ENCODE measurements around the gene TLCD4. TPM values are rescaled to one million over a fixed set of nuclear protein-coding genes. Genes with fewer than 3 reads are reported as not detected.

Gene TLCD4
- total and polyA plus RNA-seq, 8 donors, result 1.6 to 20.1 (median 7.7) TPM

GRCh38 chr1:95139039-95139438, 21.9 kb downstream of the TLCD4 start:
- TF ChIP-seq CTCF (IDR thresholded peaks at IDR 0.05) (no peak), POLR2A (IDR thresholded peaks at IDR 0.05) (no peak), EP300 (IDR thresholded peaks at IDR 0.05) (no peak), POLR2AphosphoS5 (IDR thresholded peaks at IDR 0.05) (no peak)
- H3K36me3 ChIP-seq, result peaks cover 0 to 8% (median 0%) of the 10 kb centered on the region in 4 donors
- H3K4me3 ChIP-seq, result no peak overlapping the region
- H3K4me1 ChIP-seq, result no peaks in the 10 kb centered on the region
- no peak for DNase-seq
- H3K27me3 ChIP-seq, result no peaks in the 10 kb centered on the region
- WGBS, 5 donors, result 0 to 100% (median 100%) methylated on average over 1 of the region's 1 CpG
- H3K9me3 ChIP-seq, result no peaks in the 10 kb centered on the region
- H3K27ac ChIP-seq, result no peak overlapping the region
- intact Hi-C loops (cut with DNase I; ENCODE audit: low total_unique reads), result no loop called here

- Histone ChIP-seq H3K27ac (no peak overlapping the region), H3K4me3 (no peak overlapping the region), H3K4me1 (no peaks in the 10 kb centered on the region), H3K36me3 (peaks cover 0 to 15% (median 3%) of the 10 kb centered on the region in 4 donors), H3K27me3 (no peaks in the 10 kb centered on the region), H3K9me3 (no peaks in the 10 kb centered on the region)
- no peak for TF ChIP-seq CTCF (IDR thresholded peaks at IDR 0.05)
- no peak for TF ChIP-seq POLR2AphosphoS5 (IDR thresholded peaks at IDR 0.05)
- TF ChIP-seq POLR2A (IDR thresholded peaks at IDR 0.05), result no peak
- no peak for TF ChIP-seq EP300 (IDR thresholded peaks at IDR 0.05)
- intact Hi-C loops (cut with DNase I; ENCODE audit: low total_unique reads), result no loop called here
- DNase-seq, result no peak
These were observed 23.6 kb downstream of the TLCD4 start for GRCh38 chr1:95140791-95141190.

GRCh38 chr1:95145493-95145892, 28.3 kb downstream of the TLCD4 start:
- intact Hi-C loops (cut with DNase I; ENCODE audit: low total_unique reads), result no loop called here
- 71 to 82% (median 80%) methylated on average over 1 of the region's 1 CpG for WGBS, 5 donors
- DNase-seq, result no peak
- Histone ChIP-seq H3K9me3 (no peaks in the 10 kb centered on the region), H3K36me3 (peaks cover 0 to 13% (median 4%) of the 10 kb centered on the region in 4 donors), H3K4me1 (no peaks in the 10 kb centered on the region), H3K27ac (no peak overlapping the region), H3K4me3 (no peak overlapping the region), H3K27me3 (no peaks in the 10 kb centered on the region)
- TF ChIP-seq CTCF (IDR thresholded peaks at IDR 0.05) (no peak), EP300 (IDR thresholded peaks at IDR 0.05) (no peak), POLR2A (IDR thresholded peaks at IDR 0.05) (no peak), POLR2AphosphoS5 (IDR thresholded peaks at IDR 0.05) (no peak)

- Histone ChIP-seq H3K27me3 (no peaks in the 10 kb centered on the region), H3K4me1 (no peaks in the 10 kb centered on the region), H3K9me3 (no peaks in the 10 kb centered on the region), H3K27ac (no peak overlapping the region), H3K36me3 (peaks cover 0 to 13% (median 4%) of the 10 kb centered on the region in 4 donors), H3K4me3 (no peak overlapping the region)
- intact Hi-C loops (cut with DNase I; ENCODE audit: low total_unique reads), result no loop called here
- no peak for DNase-seq
- TF ChIP-seq CTCF (IDR thresholded peaks at IDR 0.05), result no peak
- TF ChIP-seq POLR2A (IDR thresholded peaks at IDR 0.05), result no peak
- TF ChIP-seq POLR2AphosphoS5 (IDR thresholded peaks at IDR 0.05), result no peak
- no peak for TF ChIP-seq EP300 (IDR thresholded peaks at IDR 0.05)
These were observed 29.5 kb downstream of the TLCD4 start for GRCh38 chr1:95146637-95147036.

All from stomach (tissue), 9 donors.